Natural killer cell (primary cell): ENCODE measurements around the gene HECTD4. TPM values are rescaled to one million over a fixed set of nuclear protein-coding genes. Genes with fewer than 3 reads are reported as not detected.

ENCODE experiments used
- ATAC-seq, 3 donors: fragments of 150-1000 bp in 2 of 3; fragments of 200-7000 bp in 1 of 3; cut with Tn5 transposase; 1 replicate in 1 of 3; 2 replicates in 2 of 3; pipeline ENCODE4 v1.10.0; 2021; ENCODE audit warnings: mild to moderate bottlenecking in 2 of 3, moderate library complexity in 2 of 3
- DNase-seq, 2 donors: peaks; one replicate each; pipeline versions ENCODE4 v3.0.0 to v3.0.0-alpha.2; 2013 to 2021; ENCODE audit warnings: mixed read lengths in 1 of 2
- H3K27ac ChIP-seq: one replicate; pipeline ENCODE4 v1.5.1; 2013; ENCODE audit warnings: mild to moderate bottlenecking, low read length
- H3K27me3 ChIP-seq: one replicate; pipeline ENCODE4 v1.6.1; 2013; ENCODE audit warnings: low read length; ENCODE audit not compliant: control insufficient read depth, insufficient read depth
- H3K36me3 ChIP-seq: one replicate; pipeline ENCODE4 v1.6.1; 2013; ENCODE audit warnings: low read length; ENCODE audit not compliant: control insufficient read depth, insufficient read depth
- H3K4me1 ChIP-seq: one replicate; pipeline ENCODE4 v1.6.1; 2013; ENCODE audit warnings: low read length; ENCODE audit not compliant: control insufficient read depth, insufficient read depth
- H3K4me3 ChIP-seq: one replicate; pipeline ENCODE4 v1.5.1; 2013; ENCODE audit warnings: low read length
- H3K9me3 ChIP-seq: one replicate; pipeline ENCODE4 v1.6.1; 2013; ENCODE audit warnings: low read length; ENCODE audit not compliant: control insufficient read depth, insufficient read depth
- H3K27ac Mint-ChIP-seq, 2 donors: one replicate each; pipeline ENCODE4 v1.8.0; 2022; ENCODE audit warnings: mild to moderate bottlenecking in 2 of 2, mixed read lengths in 2 of 2, moderate library complexity in 1 of 2
- H3K27me3 Mint-ChIP-seq, 2 donors: one replicate each; pipeline ENCODE4 v1.8.0; 2022; ENCODE audit warnings: low read depth in 2 of 2, mixed read lengths in 2 of 2
- H3K36me3 Mint-ChIP-seq: one replicate; pipeline ENCODE4 v1.8.0; 2022; ENCODE audit warnings: mixed read lengths
- H3K4me1 Mint-ChIP-seq, 2 donors: one replicate each; pipeline ENCODE4 v1.8.0; 2022; ENCODE audit warnings: mixed read lengths in 2 of 2
- H3K4me3 Mint-ChIP-seq: one replicate; pipeline ENCODE4 v1.8.0; 2022; ENCODE audit warnings: mild to moderate bottlenecking, moderate library complexity, mixed read lengths
- H3K9me3 Mint-ChIP-seq, 2 donors: one replicate each; pipeline ENCODE4 v1.8.0; 2022; ENCODE audit warnings: mixed read lengths in 2 of 2
- WGBS: methylation state at CpG from one replicate; pipeline ENCODE4 v1.1.7; 2013; ENCODE audit warnings: missing lambda C conversion rate; ENCODE audit not compliant: insufficient coverage; 5-methylcytosine and 5-hydroxymethylcytosine counted together
- intact Hi-C: fragments of 100-400 bp; cut with micrococcal nuclease; formaldehyde crosslinking; loops from one replicate; pipeline ENCODE4 v1.14.2; 2022
- total RNA-seq, 4 donors: library from RNA; stranded (reverse); fragments of 120-200 nt in 1 of 4; gene quantifications; one replicate each; pipeline versions ENCODE4 v1.2.3 to v1.2.4, GENCODE V29; 2013 to 2022
- TF ChIP-seq, protein P1 (sequence below): fragments of 200-600 bp; IDR thresholded peaks from one replicate; pipeline ENCODE4 v1.8.0; 2022; ENCODE audit warnings: antibody characterized with exemption

The HECTD4 gene
- total RNA-seq, 3 donors from 2014 or later (not counting 1 experiment from before 2014, with no cell fraction given), result 66.9 to 82.6 (median 79.2) TPM

DNA sequence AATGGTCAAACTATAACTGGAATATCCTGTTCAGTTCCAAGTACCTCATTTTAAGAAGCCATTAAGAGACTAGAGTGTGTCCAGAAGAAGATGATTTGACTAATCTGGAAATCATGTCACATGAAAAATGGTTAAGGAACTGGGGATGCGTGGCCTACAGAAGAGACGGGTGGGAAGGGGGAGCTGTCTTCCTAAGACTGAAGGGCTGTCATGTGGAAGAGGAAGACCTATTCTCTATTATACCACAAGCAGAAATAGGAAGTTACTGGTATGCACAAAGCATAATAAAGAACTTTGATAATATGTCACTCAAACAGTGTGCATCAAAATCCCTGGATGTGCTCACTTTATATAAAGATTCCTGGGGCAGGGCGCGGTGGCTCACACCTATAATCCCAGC lies 50.3 kb downstream of the HECTD4 start:
- 87% methylated on average over 3 of the region's 4 CpGs for WGBS
- Histone ChIP-seq H3K27ac (no peak overlapping the region), H3K9me3 (no peaks in the 10 kb centered on the region), H3K36me3 (no peaks in the 10 kb centered on the region), H3K4me1 (no peaks in the 10 kb centered on the region), H3K4me3 (no peak overlapping the region), H3K27me3 (no peaks in the 10 kb centered on the region)
- ATAC-seq (no peak), DNase-seq (no peak)
- no peaks in the 10 kb centered on the region for H3K27me3 Mint-ChIP-seq
- intact Hi-C loops, result no loop called here
- H3K36me3 Mint-ChIP-seq, result no peaks in the 10 kb centered on the region
- TF ChIP-seq, protein P1, sequence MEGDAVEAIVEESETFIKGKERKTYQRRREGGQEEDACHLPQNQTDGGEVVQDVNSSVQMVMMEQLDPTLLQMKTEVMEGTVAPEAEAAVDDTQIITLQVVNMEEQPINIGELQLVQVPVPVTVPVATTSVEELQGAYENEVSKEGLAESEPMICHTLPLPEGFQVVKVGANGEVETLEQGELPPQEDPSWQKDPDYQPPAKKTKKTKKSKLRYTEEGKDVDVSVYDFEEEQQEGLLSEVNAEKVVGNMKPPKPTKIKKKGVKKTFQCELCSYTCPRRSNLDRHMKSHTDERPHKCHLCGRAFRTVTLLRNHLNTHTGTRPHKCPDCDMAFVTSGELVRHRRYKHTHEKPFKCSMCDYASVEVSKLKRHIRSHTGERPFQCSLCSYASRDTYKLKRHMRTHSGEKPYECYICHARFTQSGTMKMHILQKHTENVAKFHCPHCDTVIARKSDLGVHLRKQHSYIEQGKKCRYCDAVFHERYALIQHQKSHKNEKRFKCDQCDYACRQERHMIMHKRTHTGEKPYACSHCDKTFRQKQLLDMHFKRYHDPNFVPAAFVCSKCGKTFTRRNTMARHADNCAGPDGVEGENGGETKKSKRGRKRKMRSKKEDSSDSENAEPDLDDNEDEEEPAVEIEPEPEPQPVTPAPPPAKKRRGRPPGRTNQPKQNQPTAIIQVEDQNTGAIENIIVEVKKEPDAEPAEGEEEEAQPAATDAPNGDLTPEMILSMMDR, result no peak
- no peaks in the 10 kb centered on the region for H3K9me3 Mint-ChIP-seq
- peaks cover 0 to 16% of the 10 kb centered on the region in 2 donors for H3K4me1 Mint-ChIP-seq
- H3K4me3 Mint-ChIP-seq, result no peak overlapping the region
- H3K27ac Mint-ChIP-seq, result no peak overlapping the region

DNA sequence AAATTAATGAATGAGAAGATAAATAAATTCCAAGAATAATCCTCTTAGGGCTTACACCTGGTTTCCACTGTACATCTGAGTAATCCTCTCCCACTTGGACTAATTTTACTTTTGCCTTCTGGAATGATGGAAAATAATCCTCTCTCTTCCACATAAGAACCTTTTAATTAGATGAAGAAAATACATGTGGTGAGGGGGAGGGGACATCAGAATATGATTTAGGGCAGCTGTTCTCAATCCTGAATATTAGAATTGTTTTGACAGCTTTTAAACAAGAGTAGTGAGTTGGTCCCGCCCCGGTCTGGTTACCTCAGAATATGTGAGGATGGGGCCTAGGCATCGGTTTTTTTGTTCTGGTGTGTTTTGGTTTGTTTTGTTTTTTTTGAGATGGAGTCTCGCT lies 51.5 kb downstream of the HECTD4 start:
- intact Hi-C loops, result no loop called here
- Histone ChIP-seq H3K4me1 (no peaks in the 10 kb centered on the region), H3K27ac (no peak overlapping the region), H3K9me3 (no peaks in the 10 kb centered on the region), H3K4me3 (no peak overlapping the region), H3K27me3 (no peaks in the 10 kb centered on the region), H3K36me3 (no peaks in the 10 kb centered on the region)
- peaks cover 0 to 16% of the 10 kb centered on the region in 2 donors for H3K4me1 Mint-ChIP-seq
- TF ChIP-seq, protein P1, result no peak
- H3K4me3 Mint-ChIP-seq, result no peak overlapping the region
- WGBS, result 97% methylated on average over 4 of the region's 4 CpGs
- no peak for DNase-seq
- no peaks in the 10 kb centered on the region for H3K36me3 Mint-ChIP-seq
- no peaks in the 10 kb centered on the region for H3K27me3 Mint-ChIP-seq
- no peak for ATAC-seq
- no peaks in the 10 kb centered on the region for H3K9me3 Mint-ChIP-seq
- no peak overlapping the region for H3K27ac Mint-ChIP-seq

DNA sequence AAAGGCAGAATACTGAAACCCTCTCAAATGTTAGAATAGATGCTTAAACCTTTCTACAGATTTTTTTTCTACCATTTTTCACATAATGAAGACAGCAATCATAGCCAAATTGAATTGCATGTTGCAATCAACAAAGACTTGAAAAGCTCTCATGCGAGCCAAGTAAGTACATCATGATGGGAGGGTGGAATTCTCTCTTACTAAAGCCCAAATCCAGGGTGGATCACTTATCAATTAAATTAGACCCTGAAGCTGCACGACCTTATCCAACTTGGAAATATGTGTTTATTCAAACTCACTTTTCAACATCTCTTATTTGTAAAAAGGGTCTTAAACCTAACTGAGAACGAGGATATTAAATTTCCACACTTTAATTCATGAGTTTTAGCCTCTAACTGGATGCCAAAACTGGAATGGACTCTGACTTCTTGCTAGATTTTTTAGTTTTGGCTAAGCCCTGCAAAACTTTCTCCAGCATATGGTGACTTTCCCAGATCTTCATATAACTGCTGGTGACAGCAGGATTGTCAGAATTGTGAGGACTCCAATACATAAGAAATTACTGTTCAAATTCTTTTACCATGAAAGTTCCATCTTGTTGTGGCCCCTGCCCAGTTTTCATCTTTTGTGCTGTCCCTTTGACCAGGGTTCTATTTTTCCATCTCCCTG lies 53.6 kb downstream of the HECTD4 start:
- peaks cover 10 to 19% of the 10 kb centered on the region in 2 donors for H3K4me1 Mint-ChIP-seq
- no peaks in the 10 kb centered on the region for H3K9me3 ChIP-seq
- H3K27ac ChIP-seq, result no peak overlapping the region
- no peaks in the 10 kb centered on the region for H3K27me3 Mint-ChIP-seq
- H3K4me3 ChIP-seq, result no peak overlapping the region
- TF ChIP-seq, protein P1, result no peak
- WGBS, result 92% methylated on average over 2 of the region's 3 CpGs
- H3K27me3 ChIP-seq, result no peaks in the 10 kb centered on the region
- H3K9me3 Mint-ChIP-seq, result no peaks in the 10 kb centered on the region
- H3K4me1 ChIP-seq, result no peaks in the 10 kb centered on the region
- intact Hi-C loops, result no loop called here
- no peak overlapping the region for H3K27ac Mint-ChIP-seq
- DNase-seq, result no peak
- no peak for ATAC-seq
- no peaks in the 10 kb centered on the region for H3K36me3 ChIP-seq
- H3K4me3 Mint-ChIP-seq, result no peak overlapping the region
- no peaks in the 10 kb centered on the region for H3K36me3 Mint-ChIP-seq
